ENCODE data around the gene C2CD5. TPM values are rescaled to one million over a fixed set of nuclear protein-coding genes. Genes with fewer than 3 reads are reported as not detected.

Gene C2CD5
- total and polyA plus RNA-seq, 2 donors = 26.5 to 45.7 TPM

DNA sequence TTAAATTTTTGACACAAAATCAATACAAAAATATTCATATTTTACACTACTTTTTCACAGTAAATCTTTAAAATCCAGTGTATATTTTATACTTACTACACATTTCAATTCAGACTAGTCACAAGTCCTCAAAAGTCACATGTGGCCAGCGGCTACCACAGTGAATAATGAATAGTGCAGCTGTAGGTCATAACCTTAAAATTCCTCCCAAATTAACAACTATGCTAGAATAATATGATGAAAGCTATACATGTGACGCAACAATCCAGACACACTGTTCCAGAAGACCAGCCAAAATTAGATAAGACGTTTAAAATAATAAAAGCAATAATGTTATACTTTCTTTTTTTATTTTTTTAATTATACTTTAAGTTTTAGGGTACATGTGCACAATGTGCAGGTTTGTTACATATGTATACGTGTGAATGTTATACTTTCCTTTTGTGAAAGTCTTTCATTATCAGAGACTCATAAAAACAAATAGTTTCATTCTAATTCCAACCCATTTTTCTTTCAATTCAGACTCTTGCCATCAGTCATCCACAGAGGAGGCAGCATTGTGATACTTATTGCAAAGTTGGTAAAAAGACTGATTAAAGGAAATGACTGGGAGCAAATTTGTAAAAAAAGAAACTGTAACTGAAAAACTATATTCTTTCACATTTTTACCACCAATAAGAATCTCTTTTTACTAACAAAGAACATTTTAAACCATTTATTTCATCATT, 67.0 kb downstream of the C2CD5 start:
- H3K27me3 ChIP-seq (ENCODE audit: control insufficient read depth in 2 of 2, insufficient read depth in 1 of 2, low read length in 1 of 2) = no peaks in the 10 kb centered on the region
- H3K27ac ChIP-seq (ENCODE audit: low read depth in 1 of 2, low read length in 1 of 2) = no peak overlapping the region
- H3K4me1 ChIP-seq (ENCODE audit: control insufficient read depth in 2 of 2, insufficient read depth in 2 of 2, low read length in 2 of 2) = no peaks in the 10 kb centered on the region
- WGBS = 96% methylated on average over 4 of the region's 4 CpGs
- H3K9me3 ChIP-seq (ENCODE audit: control insufficient read depth in 2 of 2, insufficient read depth in 1 of 2, low read length in 1 of 2) = no peaks in the 10 kb centered on the region
- no peak for DNase-seq (ENCODE audit: low read depth in 6 of 9, low spot score in 9 of 9)
- peaks cover 4 to 20% of the 10 kb centered on the region in 2 donors for H3K36me3 ChIP-seq (ENCODE audit: control insufficient read depth in 2 of 2, insufficient read depth in 2 of 2, low read length in 1 of 2)
- no peak overlapping the region for H3K4me3 ChIP-seq (ENCODE audit: low read length in 2 of 2)

DNA sequence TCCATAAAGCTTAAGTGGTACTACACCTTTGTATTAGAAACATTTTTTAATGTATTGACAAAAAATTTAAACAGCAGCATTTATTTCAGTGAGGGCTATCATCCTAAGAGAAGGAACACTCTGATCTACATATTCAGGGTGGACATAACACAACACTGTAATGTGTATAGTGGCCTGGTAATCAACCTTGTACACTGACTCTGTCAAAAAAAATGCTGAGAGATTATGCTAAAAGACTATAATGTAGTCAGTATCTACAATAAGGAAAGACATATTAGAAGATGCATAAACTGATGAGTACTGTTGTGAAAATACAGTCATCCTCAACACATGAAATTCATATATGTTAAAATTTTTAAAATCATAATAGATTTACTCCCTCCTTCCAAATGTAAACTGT, 68.2 kb downstream of the C2CD5 start:
- no peak for DNase-seq (ENCODE audit: low read depth in 6 of 9, low spot score in 9 of 9)
- H3K9me3 ChIP-seq (ENCODE audit: control insufficient read depth in 2 of 2, insufficient read depth in 1 of 2, low read length in 1 of 2) = no peaks in the 10 kb centered on the region
- H3K27ac ChIP-seq (ENCODE audit: low read depth in 1 of 2, low read length in 1 of 2) = no peak overlapping the region
- peaks cover 4 to 13% of the 10 kb centered on the region in 2 donors for H3K36me3 ChIP-seq (ENCODE audit: control insufficient read depth in 2 of 2, insufficient read depth in 2 of 2, low read length in 1 of 2)
- no peaks in the 10 kb centered on the region for H3K4me1 ChIP-seq (ENCODE audit: control insufficient read depth in 2 of 2, insufficient read depth in 2 of 2, low read length in 2 of 2)
- no peak overlapping the region for H3K4me3 ChIP-seq (ENCODE audit: low read length in 2 of 2)
- H3K27me3 ChIP-seq (ENCODE audit: control insufficient read depth in 2 of 2, insufficient read depth in 1 of 2, low read length in 1 of 2) = no peaks in the 10 kb centered on the region

DNA sequence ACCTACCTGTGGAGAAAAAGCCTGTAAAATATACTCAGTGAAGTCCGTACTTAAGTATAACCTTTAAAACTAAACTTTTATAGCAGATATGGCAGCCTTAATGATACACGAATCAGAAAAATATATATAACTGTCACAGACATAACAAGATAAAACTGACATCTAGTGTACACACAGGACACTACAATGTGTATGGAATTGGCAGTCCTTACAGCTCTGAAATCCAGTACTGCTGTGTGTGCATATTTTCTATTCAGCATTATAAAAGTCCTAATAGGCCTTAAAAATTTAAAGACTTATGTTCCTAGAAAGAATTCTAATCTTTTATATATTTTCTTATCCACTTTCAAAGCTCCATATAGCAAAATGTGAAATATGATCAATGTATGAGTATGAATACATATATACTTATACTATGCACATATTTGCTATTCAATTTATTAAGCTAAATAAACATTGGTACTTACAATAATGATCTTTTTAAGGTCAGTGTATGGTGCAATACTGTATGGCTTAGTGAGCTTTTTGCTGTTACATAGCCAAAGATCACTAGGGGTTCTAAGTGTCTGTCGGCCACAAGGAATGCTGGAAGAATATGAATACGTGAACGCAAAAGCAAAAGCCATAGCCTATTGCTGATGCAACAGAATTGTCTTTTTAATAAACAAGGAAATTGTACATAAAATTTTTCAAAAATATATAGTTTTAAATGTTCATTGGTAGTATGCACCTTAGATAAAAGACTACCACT, 69.2 kb downstream of the C2CD5 start:
- Histone ChIP-seq H3K27me3 (ENCODE audit: control insufficient read depth in 2 of 2, insufficient read depth in 1 of 2, low read length in 1 of 2) (no peaks in the 10 kb centered on the region), H3K4me3 (ENCODE audit: low read length in 2 of 2) (no peak overlapping the region), H3K4me1 (ENCODE audit: control insufficient read depth in 2 of 2, insufficient read depth in 2 of 2, low read length in 2 of 2) (no peaks in the 10 kb centered on the region), H3K36me3 (ENCODE audit: control insufficient read depth in 2 of 2, insufficient read depth in 2 of 2, low read length in 1 of 2) (peaks cover 4 to 21% of the 10 kb centered on the region in 2 donors), H3K9me3 (ENCODE audit: control insufficient read depth in 2 of 2, insufficient read depth in 1 of 2, low read length in 1 of 2) (no peaks in the 10 kb centered on the region), H3K27ac (ENCODE audit: low read depth in 1 of 2, low read length in 1 of 2) (no peak overlapping the region)
- WGBS = 97% methylated on average over 5 of the region's 5 CpGs
- no peak for DNase-seq (ENCODE audit: low read depth in 6 of 9, low spot score in 9 of 9)

DNA sequence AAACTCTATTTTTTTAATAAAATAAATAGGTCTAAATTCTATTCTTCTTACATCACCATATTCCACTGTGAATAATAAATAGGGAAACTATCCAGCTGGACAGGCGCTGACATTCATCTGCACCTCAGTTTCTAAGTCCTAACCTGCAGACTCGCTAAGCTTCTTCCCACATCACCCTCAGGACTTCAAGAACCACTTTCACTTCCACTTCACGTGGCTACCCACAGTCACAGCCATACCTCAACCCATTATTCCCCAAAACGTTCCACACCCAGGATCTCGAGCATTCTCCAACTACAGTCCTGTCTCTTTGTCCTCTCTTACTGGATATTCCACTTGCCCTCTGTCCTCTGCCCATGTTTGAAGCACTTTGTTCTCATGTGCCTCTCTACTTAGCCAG, 71.1 kb downstream of the C2CD5 start:
- Histone ChIP-seq H3K36me3 (ENCODE audit: control insufficient read depth in 2 of 2, insufficient read depth in 2 of 2, low read length in 1 of 2) (peaks cover 6 to 28% of the 10 kb centered on the region in 2 donors), H3K4me1 (ENCODE audit: control insufficient read depth in 2 of 2, insufficient read depth in 2 of 2, low read length in 2 of 2) (no peaks in the 10 kb centered on the region), H3K4me3 (ENCODE audit: low read length in 2 of 2) (no peak overlapping the region), H3K27ac (ENCODE audit: low read depth in 1 of 2, low read length in 1 of 2) (no peak overlapping the region), H3K27me3 (ENCODE audit: control insufficient read depth in 2 of 2, insufficient read depth in 1 of 2, low read length in 1 of 2) (no peaks in the 10 kb centered on the region), H3K9me3 (ENCODE audit: control insufficient read depth in 2 of 2, insufficient read depth in 1 of 2, low read length in 1 of 2) (no peaks in the 10 kb centered on the region)
- 89% methylated on average over 5 of the region's 5 CpGs for WGBS
- no peak for DNase-seq (ENCODE audit: low read depth in 6 of 9, low spot score in 9 of 9)

DNA sequence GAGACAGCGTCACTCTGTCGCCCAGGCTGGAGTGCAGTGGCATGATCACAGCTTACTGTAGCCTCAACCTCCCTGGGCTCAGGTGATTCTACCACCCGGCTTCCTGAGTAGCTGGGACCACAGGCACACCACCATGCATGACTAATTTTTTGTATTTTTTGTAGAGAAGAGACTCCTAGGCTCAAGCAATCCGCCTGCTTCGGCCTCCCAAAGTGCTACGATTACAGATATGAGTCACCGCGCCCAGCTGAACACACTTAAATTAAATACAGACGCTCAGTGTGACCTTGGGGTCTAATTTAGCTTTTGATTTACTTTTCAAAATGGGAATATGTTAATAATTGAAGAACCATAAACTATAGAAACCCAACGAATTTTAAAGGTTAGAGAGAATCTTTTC, 77.2 kb downstream of the C2CD5 start:
- H3K4me1 ChIP-seq (ENCODE audit: control insufficient read depth in 2 of 2, insufficient read depth in 2 of 2, low read length in 2 of 2) = no peaks in the 10 kb centered on the region
- H3K36me3 ChIP-seq (ENCODE audit: control insufficient read depth in 2 of 2, insufficient read depth in 2 of 2, low read length in 1 of 2) = peaks cover 6 to 25% of the 10 kb centered on the region in 2 donors

DNA sequence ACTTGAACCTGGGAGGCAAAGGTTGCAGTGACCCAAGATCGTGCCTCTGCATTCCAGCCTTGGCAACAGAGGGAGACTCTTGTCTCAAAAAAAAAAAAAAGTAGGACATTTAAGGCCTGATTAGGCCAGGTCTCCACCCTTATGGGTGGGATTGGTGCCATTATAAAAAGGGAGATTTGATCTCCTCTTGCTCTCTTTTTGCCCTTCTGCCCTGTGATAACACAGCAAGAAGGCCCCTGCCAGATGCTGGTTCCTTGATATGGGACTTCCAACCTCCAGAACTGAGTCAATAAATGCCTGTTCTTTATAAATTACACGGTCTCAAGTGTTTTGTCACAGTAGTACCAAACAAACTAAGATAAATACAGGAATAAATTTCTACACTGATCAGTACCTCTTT, 81.0 kb downstream of the C2CD5 start:
- WGBS = over 99% methylated on average over 2 of the region's 2 CpGs
- no peak overlapping the region for H3K4me3 ChIP-seq (ENCODE audit: low read length in 2 of 2)
- H3K27ac ChIP-seq (ENCODE audit: low read depth in 1 of 2, low read length in 1 of 2) = no peak overlapping the region
- peaks cover 8 to 15% of the 10 kb centered on the region in 2 donors for H3K36me3 ChIP-seq (ENCODE audit: control insufficient read depth in 2 of 2, insufficient read depth in 2 of 2, low read length in 1 of 2)
- DNase-seq (ENCODE audit: low read depth in 6 of 9, low spot score in 9 of 9) = no peak
- H3K27me3 ChIP-seq (ENCODE audit: control insufficient read depth in 2 of 2, insufficient read depth in 1 of 2, low read length in 1 of 2) = no peaks in the 10 kb centered on the region
- H3K4me1 ChIP-seq (ENCODE audit: control insufficient read depth in 2 of 2, insufficient read depth in 2 of 2, low read length in 2 of 2) = no peaks in the 10 kb centered on the region
- no peaks in the 10 kb centered on the region for H3K9me3 ChIP-seq (ENCODE audit: control insufficient read depth in 2 of 2, insufficient read depth in 1 of 2, low read length in 1 of 2)

More for the DNA sequence above, 77.2 kb downstream of the C2CD5 start:
- WGBS = 97% methylated on average over 10 of the region's 10 CpGs
- no peak overlapping the region for H3K4me3 ChIP-seq (ENCODE audit: low read length in 2 of 2)
- DNase-seq (ENCODE audit: low read depth in 6 of 9, low spot score in 9 of 9) = no peak
- no peak overlapping the region for H3K27ac ChIP-seq (ENCODE audit: low read depth in 1 of 2, low read length in 1 of 2)
- no peaks in the 10 kb centered on the region for H3K27me3 ChIP-seq (ENCODE audit: control insufficient read depth in 2 of 2, insufficient read depth in 1 of 2, low read length in 1 of 2)
- no peaks in the 10 kb centered on the region for H3K9me3 ChIP-seq (ENCODE audit: control insufficient read depth in 2 of 2, insufficient read depth in 1 of 2, low read length in 1 of 2)

DNA sequence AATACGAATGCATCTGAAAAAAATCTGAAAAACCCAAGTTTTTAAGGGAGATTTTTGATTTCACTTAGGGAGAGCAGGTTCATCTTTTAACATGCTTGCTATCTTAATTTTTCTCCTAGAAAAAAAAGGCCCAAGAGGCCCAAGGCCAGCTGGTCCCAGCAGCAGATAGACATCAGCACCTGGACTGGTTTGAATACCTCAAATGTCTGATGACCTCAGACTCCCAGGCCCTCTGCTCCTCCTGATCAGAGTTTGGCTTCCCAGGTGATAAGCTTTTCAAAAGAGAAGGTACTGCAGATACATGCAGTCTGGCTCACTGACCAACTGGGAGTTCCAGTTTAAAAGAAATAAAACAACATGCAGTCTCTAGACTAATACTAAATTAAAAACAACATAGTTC, 82.6 kb downstream of the C2CD5 start:
- Histone ChIP-seq H3K36me3 (ENCODE audit: control insufficient read depth in 2 of 2, insufficient read depth in 2 of 2, low read length in 1 of 2) (peaks cover 3 to 8% of the 10 kb centered on the region in 2 donors), H3K4me3 (ENCODE audit: low read length in 2 of 2) (no peak overlapping the region), H3K4me1 (ENCODE audit: control insufficient read depth in 2 of 2, insufficient read depth in 2 of 2, low read length in 2 of 2) (no peaks in the 10 kb centered on the region), H3K27ac (ENCODE audit: low read depth in 1 of 2, low read length in 1 of 2) (no peak overlapping the region), H3K9me3 (ENCODE audit: control insufficient read depth in 2 of 2, insufficient read depth in 1 of 2, low read length in 1 of 2) (no peaks in the 10 kb centered on the region), H3K27me3 (ENCODE audit: control insufficient read depth in 2 of 2, insufficient read depth in 1 of 2, low read length in 1 of 2) (no peaks in the 10 kb centered on the region)
- no peak for DNase-seq (ENCODE audit: low read depth in 6 of 9, low spot score in 9 of 9)
- WGBS = 97% methylated on average over 1 of the region's 1 CpG

DNA sequence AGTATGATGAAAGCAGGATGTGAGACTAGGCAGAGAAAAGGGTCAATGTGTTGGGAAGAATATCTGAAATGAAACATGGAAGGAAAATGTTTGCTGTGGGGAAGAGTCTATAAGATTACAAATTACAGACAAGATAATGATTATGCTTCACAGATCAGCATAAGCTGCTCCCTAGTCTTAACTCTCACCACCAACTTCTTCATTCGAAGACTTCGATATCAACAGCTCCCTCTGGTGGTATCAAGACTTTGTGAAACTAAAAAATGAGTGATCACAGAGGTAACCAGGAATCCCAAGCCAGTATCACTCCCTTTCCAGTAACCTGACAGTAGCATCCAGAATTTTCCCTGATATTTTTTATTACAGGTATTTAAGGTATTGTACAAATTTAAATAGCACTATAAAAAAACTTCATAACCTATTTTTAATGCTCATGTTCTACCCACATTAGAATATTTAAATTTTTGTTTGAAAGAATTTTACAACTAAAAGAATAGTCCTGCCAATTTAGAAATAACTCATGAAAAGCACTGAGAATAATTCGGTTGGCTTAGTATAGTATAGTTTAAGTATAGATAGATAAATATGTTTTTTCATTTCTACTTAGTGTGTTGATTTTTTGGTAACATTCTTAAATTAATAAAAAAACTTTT, 84.4 kb downstream of the C2CD5 start:
- H3K4me1 ChIP-seq (ENCODE audit: control insufficient read depth in 2 of 2, insufficient read depth in 2 of 2, low read length in 2 of 2) = no peaks in the 10 kb centered on the region
- H3K9me3 ChIP-seq (ENCODE audit: control insufficient read depth in 2 of 2, insufficient read depth in 1 of 2, low read length in 1 of 2) = no peaks in the 10 kb centered on the region
- WGBS = 33% methylated on average over 3 of the region's 3 CpGs
- H3K36me3 ChIP-seq (ENCODE audit: control insufficient read depth in 2 of 2, insufficient read depth in 2 of 2, low read length in 1 of 2) = peaks cover 3 to 6% of the 10 kb centered on the region in 2 donors
- no peak overlapping the region for H3K4me3 ChIP-seq (ENCODE audit: low read length in 2 of 2)
- no peak overlapping the region for H3K27ac ChIP-seq (ENCODE audit: low read depth in 1 of 2, low read length in 1 of 2)
- H3K27me3 ChIP-seq (ENCODE audit: control insufficient read depth in 2 of 2, insufficient read depth in 1 of 2, low read length in 1 of 2) = no peaks in the 10 kb centered on the region
- DNase-seq (ENCODE audit: low read depth in 6 of 9, low spot score in 9 of 9) = peak in 6 of 9 donors; percentile 12 to 59 (median 24)

DNA sequence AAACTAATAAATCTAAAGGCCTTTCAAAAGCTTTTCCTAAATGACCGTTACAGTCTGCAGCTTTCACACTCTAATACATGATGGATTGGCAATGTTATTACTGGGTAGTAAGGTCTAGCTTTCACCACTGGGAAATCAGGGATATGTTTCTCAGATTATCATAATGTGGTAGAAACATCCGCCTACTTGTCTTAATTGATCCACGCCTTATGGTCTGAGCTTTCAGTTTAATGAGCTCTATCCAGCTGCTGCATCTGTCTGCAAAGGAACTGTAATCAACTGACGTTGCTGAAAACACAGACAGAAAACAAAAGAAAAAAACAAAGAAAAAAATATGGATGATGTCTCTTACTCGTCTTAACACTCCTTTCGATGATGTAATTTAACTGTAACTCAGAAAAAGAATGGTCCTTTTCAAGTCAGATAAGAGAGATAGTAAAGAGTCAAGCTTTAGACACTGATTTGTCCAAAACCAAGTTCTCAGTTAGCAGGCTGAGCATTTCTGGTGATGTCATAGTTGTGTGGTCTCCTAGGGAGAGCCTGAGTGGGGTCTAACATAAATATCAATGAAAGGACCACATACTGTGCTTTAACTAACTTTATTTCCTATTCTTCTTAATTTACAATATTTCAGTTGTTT, 85.9 kb downstream of the C2CD5 start:
- Histone ChIP-seq H3K36me3 (ENCODE audit: control insufficient read depth in 2 of 2, insufficient read depth in 2 of 2, low read length in 1 of 2) (peaks cover 3 to 9% of the 10 kb centered on the region in 2 donors), H3K27ac (ENCODE audit: low read depth in 1 of 2, low read length in 1 of 2) (no peak overlapping the region), H3K9me3 (ENCODE audit: control insufficient read depth in 2 of 2, insufficient read depth in 1 of 2, low read length in 1 of 2) (no peaks in the 10 kb centered on the region), H3K27me3 (ENCODE audit: control insufficient read depth in 2 of 2, insufficient read depth in 1 of 2, low read length in 1 of 2) (no peaks in the 10 kb centered on the region), H3K4me3 (ENCODE audit: low read length in 2 of 2) (no peak overlapping the region), H3K4me1 (ENCODE audit: control insufficient read depth in 2 of 2, insufficient read depth in 2 of 2, low read length in 2 of 2) (no peaks in the 10 kb centered on the region)
- no peak for DNase-seq (ENCODE audit: low read depth in 6 of 9, low spot score in 9 of 9)
- WGBS = 99% methylated on average over 6 of the region's 6 CpGs
